Effector memory CD4-positive, alpha-beta T cell (primary cell): ENCODE data around the gene REEP3.

Experiments used
- DNase-seq, 3 donors: peaks; one replicate each; pipeline ENCODE4 v3.0.0-alpha.2; 2020
- H3K27ac ChIP-seq: 2 replicates; pipeline ENCODE4 v1.7.0; 2013; ENCODE audit warnings: mild to moderate bottlenecking, low read length, moderate library complexity; ENCODE audit not compliant: insufficient read depth, poor library complexity, severe bottlenecking
- H3K27me3 ChIP-seq: replicated peaks from 2 replicates; pipeline ENCODE4 v1.7.0; 2013; ENCODE audit warnings: mild to moderate bottlenecking, low read length; ENCODE audit not compliant: insufficient read depth, control insufficient read depth, poor library complexity, severe bottlenecking
- H3K36me3 ChIP-seq: 2 replicates; pipeline ENCODE4 v1.7.0; 2013; ENCODE audit warnings: mild to moderate bottlenecking, low read length, moderate library complexity; ENCODE audit not compliant: control insufficient read depth, insufficient read depth
- H3K4me1 ChIP-seq: 2 replicates; pipeline ENCODE4 v1.7.0; 2013; ENCODE audit warnings: low read length, mild to moderate bottlenecking; ENCODE audit not compliant: control insufficient read depth, insufficient read depth, poor library complexity, severe bottlenecking
- H3K4me3 ChIP-seq: 2 replicates; pipeline ENCODE4 v1.7.0; 2013; ENCODE audit warnings: low read length, low read depth, mild to moderate bottlenecking; ENCODE audit not compliant: insufficient read depth, poor library complexity, severe bottlenecking
- H3K9me3 ChIP-seq: 2 replicates; pipeline ENCODE4 v1.7.0; 2013; ENCODE audit warnings: mild to moderate bottlenecking, low read length, moderate library complexity; ENCODE audit not compliant: control insufficient read depth

Gene REEP3

GRCh38 chr10:63630085-63630930 is 109.1 kb downstream of the REEP3 start:
- Histone ChIP-seq H3K36me3 (no peaks in the 10 kb centered on the region), H3K4me1 (peaks cover 19% of the 10 kb centered on the region), H3K27me3 (no peaks in the 10 kb centered on the region), H3K27ac (peak overlapping the region; percentile 61), H3K9me3 (no peaks in the 10 kb centered on the region), H3K4me3 (peak overlapping the region; percentile 80)
- peak; percentile 56 to 64 (median 62) for DNase-seq

- Histone ChIP-seq H3K27me3 (no peaks in the 10 kb centered on the region), H3K36me3 (no peaks in the 10 kb centered on the region), H3K4me1 (peaks cover 19% of the 10 kb centered on the region), H3K9me3 (no peaks in the 10 kb centered on the region), H3K4me3 (peak overlapping the region; percentile 80), H3K27ac (peak overlapping the region; percentile 61)
- DNase-seq = no peak
Observed at GRCh38 chr10:63630931-63631680, 109.9 kb downstream of the REEP3 start.

- peaks cover 19% of the 10 kb centered on the region for H3K4me1 ChIP-seq
- no peaks in the 10 kb centered on the region for H3K9me3 ChIP-seq
- no peaks in the 10 kb centered on the region for H3K27me3 ChIP-seq
- no peak for DNase-seq
- no peaks in the 10 kb centered on the region for H3K36me3 ChIP-seq
- H3K27ac ChIP-seq = no peak overlapping the region
- no peak overlapping the region for H3K4me3 ChIP-seq
Observed at GRCh38 chr10:63631991-63632390, 110.8 kb downstream of the REEP3 start.

- Histone ChIP-seq H3K4me3 (no peak overlapping the region), H3K9me3 (no peaks in the 10 kb centered on the region), H3K27me3 (no peaks in the 10 kb centered on the region), H3K36me3 (no peaks in the 10 kb centered on the region), H3K4me1 (peaks cover 8% of the 10 kb centered on the region), H3K27ac (no peak overlapping the region)
- no peak for DNase-seq
Observed at GRCh38 chr10:63633677-63634487, 112.7 kb downstream of the REEP3 start.

- no peaks in the 10 kb centered on the region for H3K27me3 ChIP-seq
- H3K4me1 ChIP-seq = peaks cover 5% of the 10 kb centered on the region
- H3K36me3 ChIP-seq = no peaks in the 10 kb centered on the region
- H3K27ac ChIP-seq = no peak overlapping the region
- DNase-seq = no peak
- H3K4me3 ChIP-seq = no peak overlapping the region
- H3K9me3 ChIP-seq = no peaks in the 10 kb centered on the region
Observed at GRCh38 chr10:63634488-63635065, 113.4 kb downstream of the REEP3 start.

GRCh38 chr10:63636812-63637211 is 115.6 kb downstream of the REEP3 start:
- H3K27me3 ChIP-seq = no peaks in the 10 kb centered on the region
- no peak overlapping the region for H3K4me3 ChIP-seq
- H3K4me1 ChIP-seq = no peaks in the 10 kb centered on the region
- DNase-seq = no peak
- no peaks in the 10 kb centered on the region for H3K9me3 ChIP-seq
- no peaks in the 10 kb centered on the region for H3K36me3 ChIP-seq
- no peak overlapping the region for H3K27ac ChIP-seq

- no peak for DNase-seq
- H3K4me3 ChIP-seq = no peak overlapping the region
- H3K4me1 ChIP-seq = no peaks in the 10 kb centered on the region
- no peaks in the 10 kb centered on the region for H3K9me3 ChIP-seq
- no peaks in the 10 kb centered on the region for H3K36me3 ChIP-seq
- H3K27ac ChIP-seq = no peak overlapping the region
- no peaks in the 10 kb centered on the region for H3K27me3 ChIP-seq
Observed at GRCh38 chr10:63637901-63638327, 116.7 kb downstream of the REEP3 start.

- no peaks in the 10 kb centered on the region for H3K27me3 ChIP-seq
- DNase-seq = no peak
- no peaks in the 10 kb centered on the region for H3K36me3 ChIP-seq
- no peaks in the 10 kb centered on the region for H3K9me3 ChIP-seq
- H3K4me3 ChIP-seq = no peak overlapping the region
- H3K4me1 ChIP-seq = no peaks in the 10 kb centered on the region
- no peak overlapping the region for H3K27ac ChIP-seq
Observed at GRCh38 chr10:63641366-63641765, 120.2 kb downstream of the REEP3 start.

GRCh38 chr10:63641799-63642198 is 120.6 kb downstream of the REEP3 start:
- DNase-seq = no peak

More at GRCh38 chr10:63641799-63642198, 120.6 kb downstream of the REEP3 start:
- Histone ChIP-seq H3K27ac (no peak overlapping the region), H3K9me3 (no peaks in the 10 kb centered on the region), H3K36me3 (no peaks in the 10 kb centered on the region), H3K4me3 (no peak overlapping the region), H3K27me3 (no peaks in the 10 kb centered on the region), H3K4me1 (no peaks in the 10 kb centered on the region)
